BJ (cell line): ENCODE measurements around the gene SOX1. TPM values are rescaled to one million over a fixed set of nuclear protein-coding genes. Genes with fewer than 3 reads are reported as not detected.

Experiments used
- CTCF ChIA-PET: fragments of 350-600 bp; formaldehyde crosslinking; extraction: SDS; loops from one replicate; lab custom pipeline; 2021; ENCODE audit warnings: antibody characterized with exemption, inconsistent platforms; lab: Yijun Ruan, JAX
- POLR2A ChIA-PET: fragments of 300-600 bp; sonication (Branson Sonifier 250); formaldehyde crosslinking; extraction: SDS; loops from one replicate; lab custom pipeline; 2021; ENCODE audit warnings: antibody characterized with exemption; lab: Charles Lee
- DNase-seq: peaks from one replicate; pipeline ENCODE4 v3.0.0-alpha.2; 2011; ENCODE audit warnings: low read depth
- H3K27me3 ChIP-seq: 2 replicates; pipeline ENCODE4 v1.6.0; 2011; ENCODE audit warnings: low read length; ENCODE audit not compliant: control insufficient read depth, insufficient read depth
- H3K36me3 ChIP-seq: 2 replicates; pipeline ENCODE4 v1.5.1; 2011; ENCODE audit warnings: low read length; ENCODE audit not compliant: control insufficient read depth, insufficient read depth
- H3K4me3 ChIP-seq: 2 replicates; pipeline ENCODE4 v1.5.1; 2011; ENCODE audit warnings: low read depth, mild to moderate bottlenecking, control low read depth, low read length
- polyA plus RNA-seq: library from polyadenylated mRNA; depleted of rRNA; stranded (reverse); fragments of >200 nt; gene quantifications from 2 replicates; pipeline ENCODE4 v1.2.3, GENCODE V29; 2011
- TF ChIP-seq, protein P1 (sequence below): IDR thresholded peaks from 2 replicates; pipeline ENCODE4 v1.5.1; 2011; ENCODE audit warnings: low read depth, mild to moderate bottlenecking, control low read depth, inconsistent platforms, low read length, moderate library complexity; ENCODE audit not compliant: insufficient read depth

SOX1 gene
- polyA plus RNA-seq, 1 experiment, result not detected

GRCh38 chr13:112053167-112053743 is 13.7 kb upstream of the SOX1 start:
- TF ChIP-seq, protein P1, sequence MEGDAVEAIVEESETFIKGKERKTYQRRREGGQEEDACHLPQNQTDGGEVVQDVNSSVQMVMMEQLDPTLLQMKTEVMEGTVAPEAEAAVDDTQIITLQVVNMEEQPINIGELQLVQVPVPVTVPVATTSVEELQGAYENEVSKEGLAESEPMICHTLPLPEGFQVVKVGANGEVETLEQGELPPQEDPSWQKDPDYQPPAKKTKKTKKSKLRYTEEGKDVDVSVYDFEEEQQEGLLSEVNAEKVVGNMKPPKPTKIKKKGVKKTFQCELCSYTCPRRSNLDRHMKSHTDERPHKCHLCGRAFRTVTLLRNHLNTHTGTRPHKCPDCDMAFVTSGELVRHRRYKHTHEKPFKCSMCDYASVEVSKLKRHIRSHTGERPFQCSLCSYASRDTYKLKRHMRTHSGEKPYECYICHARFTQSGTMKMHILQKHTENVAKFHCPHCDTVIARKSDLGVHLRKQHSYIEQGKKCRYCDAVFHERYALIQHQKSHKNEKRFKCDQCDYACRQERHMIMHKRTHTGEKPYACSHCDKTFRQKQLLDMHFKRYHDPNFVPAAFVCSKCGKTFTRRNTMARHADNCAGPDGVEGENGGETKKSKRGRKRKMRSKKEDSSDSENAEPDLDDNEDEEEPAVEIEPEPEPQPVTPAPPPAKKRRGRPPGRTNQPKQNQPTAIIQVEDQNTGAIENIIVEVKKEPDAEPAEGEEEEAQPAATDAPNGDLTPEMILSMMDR, result no peak
- ChIA-PET POLR2A (no interaction called here), CTCF (no interaction called here)
- no peak overlapping the region for H3K4me3 ChIP-seq
- no peaks in the 10 kb centered on the region for H3K36me3 ChIP-seq
- DNase-seq, result no peak
- peaks cover 22% of the 10 kb centered on the region for H3K27me3 ChIP-seq

DNA sequence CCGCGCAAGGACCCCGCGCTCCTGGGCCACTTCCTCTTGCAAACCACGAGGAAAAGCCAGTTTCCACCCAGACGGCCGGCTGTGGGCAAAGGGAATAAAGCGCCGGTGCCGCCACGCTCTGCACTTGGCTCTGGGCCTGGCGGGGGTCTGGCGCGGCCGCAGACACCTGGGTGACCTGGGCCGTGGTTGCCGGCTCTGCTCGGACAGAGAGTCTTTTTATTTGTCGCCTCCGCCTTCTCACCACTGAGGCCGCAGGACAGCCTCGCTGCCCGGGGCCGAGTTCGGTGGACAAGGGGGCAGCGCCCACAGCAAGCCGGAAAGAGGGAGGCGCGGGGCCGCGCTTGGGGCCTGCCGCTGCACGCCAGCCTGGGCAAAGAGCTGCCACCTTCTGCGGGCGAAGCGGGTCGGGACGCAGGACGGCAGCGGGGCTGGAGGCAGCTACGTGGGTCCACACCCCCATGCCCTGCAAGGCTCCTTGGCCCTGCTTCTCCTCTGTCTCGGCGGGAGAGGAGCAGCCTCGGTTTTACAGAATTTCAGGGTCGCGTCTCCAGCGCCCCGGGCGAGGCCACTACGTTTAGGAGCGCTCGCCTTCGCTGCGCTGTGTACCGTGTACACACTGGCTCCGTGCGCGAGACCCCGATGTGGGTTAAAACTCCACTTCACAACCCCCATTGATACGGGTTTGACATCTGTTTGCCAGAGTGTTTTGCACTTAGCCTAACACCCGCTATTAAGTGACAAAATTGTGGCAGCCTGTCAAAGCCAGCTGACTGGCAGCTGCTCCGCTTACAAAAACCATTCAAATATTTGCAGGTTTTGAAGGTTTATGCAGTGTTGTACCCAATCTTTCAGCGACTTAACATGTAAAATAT is 13.0 kb upstream of the SOX1 start:
- Histone ChIP-seq H3K36me3 (no peaks in the 10 kb centered on the region), H3K4me3 (no peak overlapping the region), H3K27me3 (peaks cover 29% of the 10 kb centered on the region)
- POLR2A ChIA-PET, result no interaction called here
- TF ChIP-seq, protein P1, result no peak
- CTCF ChIA-PET, result no interaction called here
- DNase-seq, result no peak

- DNase-seq, result no peak
- Histone ChIP-seq H3K27me3 (peaks cover 33% of the 10 kb centered on the region), H3K4me3 (no peak overlapping the region), H3K36me3 (no peaks in the 10 kb centered on the region)
- TF ChIP-seq, protein P1, result no peak
- ChIA-PET CTCF (no interaction called here), POLR2A (no interaction called here)
Measured at GRCh38 chr13:112054616-112055015, 12.3 kb upstream of the SOX1 start.

DNA sequence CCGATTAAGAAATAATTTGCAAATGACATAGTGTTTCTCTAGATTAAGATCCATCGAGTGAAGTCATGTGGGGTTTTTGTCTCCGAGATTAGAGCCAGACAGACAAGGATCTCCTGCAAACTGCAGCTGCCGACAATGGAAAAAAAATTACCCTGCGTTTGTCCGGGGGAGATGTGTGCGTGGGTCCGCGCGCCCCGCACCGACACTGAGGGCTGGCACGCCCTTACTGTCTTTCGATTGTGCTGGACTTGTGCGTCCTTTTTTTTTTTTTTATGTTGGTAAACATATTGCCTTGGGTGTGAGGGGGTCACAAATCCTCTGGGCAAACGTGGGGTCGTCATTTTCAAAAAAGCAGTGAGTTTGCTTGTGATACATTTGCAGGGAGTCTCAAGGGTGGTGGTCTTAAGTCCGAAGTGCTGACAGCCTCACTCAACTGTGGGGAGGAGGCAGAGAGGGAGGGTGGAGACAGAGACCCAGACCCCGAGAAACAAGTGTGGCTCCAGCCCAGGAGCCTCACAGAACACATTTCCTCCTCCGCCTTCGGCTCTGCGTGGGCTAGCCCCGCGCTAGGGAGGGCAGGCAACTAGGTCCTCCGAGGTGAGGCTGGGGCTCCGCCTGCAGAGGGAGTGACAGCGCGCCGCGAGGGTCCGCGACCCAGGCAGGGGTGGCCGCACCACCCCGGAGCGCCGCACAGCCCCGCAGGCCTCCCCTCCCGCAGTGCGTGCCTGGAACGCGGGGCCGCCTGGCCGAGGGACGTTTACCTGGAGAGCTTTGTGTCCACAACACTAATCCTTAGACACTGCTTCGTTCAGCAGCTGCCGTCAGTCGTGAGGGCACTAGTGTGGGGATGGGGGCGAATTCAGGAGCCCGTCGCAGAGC is 11.7 kb upstream of the SOX1 start:
- no peak overlapping the region for H3K4me3 ChIP-seq
- H3K36me3 ChIP-seq, result no peaks in the 10 kb centered on the region
- TF ChIP-seq, protein P1, result no peak
- no peak for DNase-seq
- peaks cover 36% of the 10 kb centered on the region for H3K27me3 ChIP-seq
- ChIA-PET POLR2A (no interaction called here), CTCF (no interaction called here)

GRCh38 chr13:112055915-112056269 is 11.1 kb upstream of the SOX1 start:
- POLR2A ChIA-PET, result no interaction called here
- peaks cover 37% of the 10 kb centered on the region for H3K27me3 ChIP-seq
- DNase-seq, result no peak
- CTCF ChIA-PET, result no interaction called here
- no peaks in the 10 kb centered on the region for H3K36me3 ChIP-seq
- TF ChIP-seq, protein P1, result no peak
- H3K4me3 ChIP-seq, result no peak overlapping the region
